Neutrophil (primary cell): ENCODE measurements around the gene BNC2.

Source experiments
- H3K27ac ChIP-seq: fragments of 200-600 bp; sonication (generic); 2 replicates; pipeline ENCODE4 v1.5.1; 2016; ENCODE audit warnings: mild to moderate bottlenecking, moderate library complexity
- H3K27me3 ChIP-seq: fragments of 200-600 bp; sonication (generic); 2 replicates; pipeline ENCODE4 v1.6.0; 2016; ENCODE audit warnings: mild to moderate bottlenecking
- H3K36me3 ChIP-seq: fragments of 200-600 bp; sonication (generic); 2 replicates; pipeline ENCODE4 v1.5.1; 2017
- H3K4me1 ChIP-seq, 2 experiments: fragments of 200-600 bp in 1 of 2; sonication (generic) in 1 of 2; 1 replicate in 1 of 2; 2 replicates in 1 of 2; pipeline versions ENCODE4 v1.5.1 to v1.6.1; 2013 to 2016; ENCODE audit warnings: low read depth in 1 of 2, low read length in 1 of 2, mild to moderate bottlenecking in 1 of 2, moderate library complexity in 1 of 2; ENCODE audit not compliant: control insufficient read depth in 1 of 2, insufficient read depth in 1 of 2
- H3K4me3 ChIP-seq, 2 experiments: fragments of 200-600 bp in 1 of 2; sonication (generic) in 1 of 2; 1 replicate in 1 of 2; 2 replicates in 1 of 2; pipeline ENCODE4 v1.5.1; 2013 to 2016; ENCODE audit warnings: low read depth in 1 of 2, low read length in 1 of 2, mild to moderate bottlenecking in 1 of 2, moderate library complexity in 1 of 2
- H3K9me3 ChIP-seq: fragments of 200-600 bp; sonication (generic); 2 replicates; pipeline ENCODE4 v1.5.1; 2016
- CTCF ChIP-seq: fragments of 200-600 bp; sonication (generic); IDR thresholded peaks from 2 replicates; pipeline ENCODE4 v1.5.1; 2016; ENCODE audit warnings: antibody characterized with exemption

Gene BNC2

GRCh38 chr9:16624744-16625117 lies 245.7 kb downstream of the BNC2 start:
- Histone ChIP-seq H3K9me3 (no peaks in the 10 kb centered on the region), H3K27ac (no peak overlapping the region), H3K4me1 (no peaks in the 10 kb centered on the region), H3K27me3 (no peaks in the 10 kb centered on the region), H3K4me3 (no peak overlapping the region), H3K36me3 (no peaks in the 10 kb centered on the region)
- TF ChIP-seq CTCF, result no peak

- no peaks in the 10 kb centered on the region for H3K27me3 ChIP-seq
- no peaks in the 10 kb centered on the region for H3K4me1 ChIP-seq
- no peaks in the 10 kb centered on the region for H3K36me3 ChIP-seq
- no peak overlapping the region for H3K27ac ChIP-seq
- TF ChIP-seq CTCF, result no peak
- H3K4me3 ChIP-seq, result no peak overlapping the region
- H3K9me3 ChIP-seq, result no peaks in the 10 kb centered on the region
Measured at GRCh38 chr9:16623989-16624743, 246.3 kb downstream of the BNC2 start.

- Histone ChIP-seq H3K4me1 (no peaks in the 10 kb centered on the region), H3K36me3 (no peaks in the 10 kb centered on the region), H3K4me3 (no peak overlapping the region), H3K27ac (no peak overlapping the region), H3K9me3 (no peaks in the 10 kb centered on the region), H3K27me3 (no peaks in the 10 kb centered on the region)
- TF ChIP-seq CTCF, result no peak
Measured at GRCh38 chr9:16622541-16622940, 247.9 kb downstream of the BNC2 start.

- TF ChIP-seq CTCF, result no peak
- Histone ChIP-seq H3K4me3 (no peak overlapping the region), H3K27ac (no peak overlapping the region), H3K9me3 (no peaks in the 10 kb centered on the region), H3K4me1 (no peaks in the 10 kb centered on the region), H3K27me3 (no peaks in the 10 kb centered on the region), H3K36me3 (no peaks in the 10 kb centered on the region)
Measured at GRCh38 chr9:16619914-16620520, 250.5 kb downstream of the BNC2 start.

GRCh38 chr9:16619402-16619801 lies 251.1 kb downstream of the BNC2 start:
- TF ChIP-seq CTCF, result no peak
- Histone ChIP-seq H3K27me3 (no peaks in the 10 kb centered on the region), H3K27ac (no peak overlapping the region)

More at GRCh38 chr9:16619402-16619801, 251.1 kb downstream of the BNC2 start:
- H3K36me3 ChIP-seq, result no peaks in the 10 kb centered on the region
- H3K4me3 ChIP-seq, result no peak overlapping the region
- H3K4me1 ChIP-seq, result no peaks in the 10 kb centered on the region
- H3K9me3 ChIP-seq, result no peaks in the 10 kb centered on the region
